SK-N-SH treated with all-trans-retinoic acid at 6 μM for 48 hours (cell line): Measurements from ENCODE around the gene CISD3.

ENCODE experiments used
- ATAC-seq: fragments of 200-7000 bp; cut with Tn5 transposase; 3 replicates; pipeline ENCODE4 v1.9.1; 2020; ENCODE audit warnings: mild to moderate bottlenecking, moderate library complexity
- ARNTL ChIP-seq: fragments of 450-650 bp; formaldehyde crosslinking; IDR thresholded peaks from 2 replicates; pipeline ENCODE4 v1.5.0; 2020; ENCODE audit warnings: low read depth, mild to moderate bottlenecking, moderate library complexity, borderline replicate concordance
- BACH2 ChIP-seq: fragments of 250-450 bp; sonication (Bioruptor Pico); IDR thresholded peaks from 2 replicates; pipeline ENCODE4 v1.9.0; 2021; ENCODE audit warnings: mild to moderate bottlenecking, borderline replicate concordance
- CREB5 ChIP-seq: fragments of 250-450 bp; sonication (Bioruptor Pico); IDR thresholded peaks from 2 replicates; pipeline ENCODE4 v1.5.1; 2020; ENCODE audit warnings: low read depth, mild to moderate bottlenecking, moderate library complexity
- CSDC2 ChIP-seq: fragments of 250-450 bp; sonication (Bioruptor Pico); IDR thresholded peaks from 2 replicates; pipeline ENCODE4 v1.5.0; 2020; ENCODE audit warnings: mild to moderate bottlenecking, moderate library complexity
- ESRRG ChIP-seq: fragments of 250-450 bp; sonication (Bioruptor Pico); IDR thresholded peaks from 2 replicates; pipeline ENCODE4 v1.6.1; 2021; ENCODE audit warnings: mild to moderate bottlenecking
- GLIS3 ChIP-seq: fragments of 250-450 bp; sonication (Bioruptor Pico); IDR thresholded peaks from 2 replicates; pipeline ENCODE4 v1.5.0; 2020; ENCODE audit warnings: mild to moderate bottlenecking, moderate library complexity
- ISL1 ChIP-seq: fragments of 250-450 bp; sonication (Bioruptor Pico); IDR thresholded peaks from 2 replicates; pipeline ENCODE4 v2.1.2; 2022; ENCODE audit warnings: mild to moderate bottlenecking, moderate library complexity
- OSR1 ChIP-seq: fragments of 250-450 bp; sonication (Bioruptor Pico); IDR thresholded peaks from 2 replicates; pipeline ENCODE4 v1.8.0; 2022; ENCODE audit warnings: moderate library complexity, mild to moderate bottlenecking, inconsistent platforms
- PATZ1 ChIP-seq: fragments of 250-450 bp; sonication (Bioruptor Pico); IDR thresholded peaks from 2 replicates; pipeline ENCODE4 v1.8.0; 2020; ENCODE audit warnings: mild to moderate bottlenecking, moderate library complexity, borderline replicate concordance
- POU6F1 ChIP-seq: fragments of 250-450 bp; sonication (Bioruptor Pico); IDR thresholded peaks from 2 replicates; pipeline ENCODE4 v1.8.0; 2021; ENCODE audit warnings: low read depth, mild to moderate bottlenecking, moderate library complexity, borderline replicate concordance
- PPARA ChIP-seq: fragments of 250-450 bp; sonication (Bioruptor Pico); IDR thresholded peaks from 2 replicates; pipeline ENCODE4 v1.5.0; 2020; ENCODE audit warnings: mild to moderate bottlenecking, borderline replicate concordance
- RARB ChIP-seq: fragments of 250-450 bp; sonication (Bioruptor Pico); IDR thresholded peaks from 2 replicates; pipeline ENCODE4 v1.8.0; 2021; ENCODE audit warnings: mild to moderate bottlenecking, moderate library complexity
- SNAI2 ChIP-seq: fragments of 250-450 bp; sonication (Bioruptor Pico); IDR thresholded peaks from 2 replicates; pipeline ENCODE4 v1.5.0; 2020; ENCODE audit warnings: mild to moderate bottlenecking, moderate library complexity
- TCF4 ChIP-seq: fragments of 250-450 bp; sonication (Bioruptor Pico); IDR thresholded peaks from 2 replicates; pipeline ENCODE4 v1.8.0; 2021; ENCODE audit warnings: mild to moderate bottlenecking, moderate library complexity, borderline replicate concordance
- TOX ChIP-seq: fragments of 250-450 bp; sonication (Bioruptor Pico); IDR thresholded peaks from 2 replicates; pipeline ENCODE4 v1.8.0; 2021; ENCODE audit warnings: mild to moderate bottlenecking, moderate library complexity, borderline replicate concordance
- TSHZ2 ChIP-seq: fragments of 250-450 bp; sonication (Bioruptor Pico); IDR thresholded peaks from 2 replicates; pipeline ENCODE4 v1.5.0; 2020; ENCODE audit warnings: mild to moderate bottlenecking, moderate library complexity
- ZC3H10 ChIP-seq: fragments of 250-450 bp; sonication (Bioruptor Pico); IDR thresholded peaks from 2 replicates; pipeline ENCODE4 v1.5.1; 2021; ENCODE audit warnings: mild to moderate bottlenecking, moderate library complexity
- ZFP3 ChIP-seq: fragments of 250-450 bp; sonication (Bioruptor Pico); IDR thresholded peaks from 2 replicates; pipeline ENCODE4 v1.5.0; 2020; ENCODE audit warnings: mild to moderate bottlenecking, moderate library complexity
- ZFP30 ChIP-seq: fragments of 450-650 bp; formaldehyde crosslinking; IDR thresholded peaks from 2 replicates; pipeline ENCODE4 v1.5.0; 2022; ENCODE audit warnings: mild to moderate bottlenecking, moderate library complexity
- ZNF565 ChIP-seq: fragments of 450-650 bp; formaldehyde crosslinking; conservative IDR thresholded peaks from 2 replicates; pipeline ENCODE4 v1.5.0; 2020; ENCODE audit warnings: low read depth, mild to moderate bottlenecking, moderate library complexity
- ZNF70 ChIP-seq: fragments of 450-650 bp; formaldehyde crosslinking; IDR thresholded peaks from 2 replicates; pipeline ENCODE4 v1.5.0; 2020; ENCODE audit warnings: mild to moderate bottlenecking, moderate library complexity
- ZNF8 ChIP-seq: fragments of 450-650 bp; formaldehyde crosslinking; IDR thresholded peaks from 2 replicates; pipeline ENCODE4 v1.5.0; 2020; ENCODE audit warnings: mild to moderate bottlenecking, moderate library complexity

The CISD3 gene

GRCh38 chr17:38709864-38710603 lies 20.1 kb upstream of the CISD3 start:
- ATAC-seq, result no peak
- TF ChIP-seq TOX (no peak), ZNF565 (no peak), CSDC2 (CRISPR knock-in tag) (no peak), ZFP30 (CRISPR knock-in tag) (no peak), PATZ1 (no peak), CREB5 (CRISPR knock-in tag) (no peak), RARB (CRISPR knock-in tag) (no peak), ZC3H10 (CRISPR knock-in tag) (no peak), ZFP3 (no peak), POU6F1 (CRISPR knock-in tag) (no peak), ISL1 (CRISPR knock-in tag) (no peak), OSR1 (CRISPR knock-in tag) (no peak), ESRRG (no peak), TSHZ2 (CRISPR knock-in tag) (no peak), PPARA (CRISPR knock-in tag) (no peak), ARNTL (no peak), GLIS3 (CRISPR knock-in tag) (no peak), ZNF70 (CRISPR knock-in tag) (no peak), BACH2 (CRISPR knock-in tag) (no peak)

- ATAC-seq, result no peak
- TF ChIP-seq OSR1 (CRISPR knock-in tag) (no peak), PPARA (CRISPR knock-in tag) (no peak), PATZ1 (no peak), TSHZ2 (CRISPR knock-in tag) (no peak), RARB (CRISPR knock-in tag) (no peak), BACH2 (CRISPR knock-in tag) (no peak), ZNF565 (no peak), ESRRG (no peak), TCF4 (CRISPR knock-in tag) (no peak), ZNF70 (CRISPR knock-in tag) (no peak), SNAI2 (CRISPR knock-in tag) (no peak), CSDC2 (CRISPR knock-in tag) (no peak), POU6F1 (CRISPR knock-in tag) (no peak), ZFP30 (CRISPR knock-in tag) (no peak), ISL1 (CRISPR knock-in tag) (no peak), TOX (no peak), ZNF8 (CRISPR knock-in tag) (no peak), CREB5 (CRISPR knock-in tag) (no peak), GLIS3 (CRISPR knock-in tag) (no peak)
Observed at GRCh38 chr17:38710604-38710962, 19.6 kb upstream of the CISD3 start.
